HuH-7 (cell line): ENCODE data around the gene PRKN.
A peak's percentile ranks its signal among the peaks of the same experiment; 100 is the strongest.
"Not testable (repeated sequence)": the region's sequence is repeated elsewhere in the genome, so short reads cannot be mapped to it uniquely, and the experiment has no call there.

Source experiments
- DNase-seq: peaks from one replicate; pipeline ENCODE4 v3.0.0; 2011; ENCODE audit warnings: low spot score

The PRKN gene

GRCh38 chr6:162710936-162711335, 16.6 kb downstream of the PRKN start:
- no peak for DNase-seq

DNA sequence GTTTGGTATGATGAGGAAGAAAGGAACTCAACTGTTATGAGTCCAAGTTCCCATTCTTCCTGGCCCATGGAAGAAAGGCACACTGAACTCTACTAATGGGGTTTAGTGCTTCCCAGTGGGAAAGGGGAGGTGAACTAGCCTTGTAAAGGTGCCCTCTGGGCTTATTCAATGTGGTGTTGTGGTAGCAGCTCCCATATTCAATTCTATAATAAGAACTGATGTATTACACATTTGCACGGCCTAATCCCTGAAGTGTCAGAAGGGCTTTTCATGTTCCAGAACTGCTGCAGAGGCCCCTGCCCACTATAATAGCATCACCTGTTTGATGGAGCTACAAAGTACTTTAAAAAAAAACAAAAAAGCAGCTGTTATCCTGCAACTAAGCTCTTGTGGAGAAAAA, 17.1 kb downstream of the PRKN start:
- DNase-seq: no peak

- DNase-seq: no peak
Observed at GRCh38 chr6:162709431-162709830, 18.1 kb downstream of the PRKN start.

- DNase-seq: no peak
Observed at GRCh38 chr6:162708971-162709370, 18.6 kb downstream of the PRKN start.

GRCh38 chr6:162706232-162706631, 21.3 kb downstream of the PRKN start:
- DNase-seq: no peak

DNA sequence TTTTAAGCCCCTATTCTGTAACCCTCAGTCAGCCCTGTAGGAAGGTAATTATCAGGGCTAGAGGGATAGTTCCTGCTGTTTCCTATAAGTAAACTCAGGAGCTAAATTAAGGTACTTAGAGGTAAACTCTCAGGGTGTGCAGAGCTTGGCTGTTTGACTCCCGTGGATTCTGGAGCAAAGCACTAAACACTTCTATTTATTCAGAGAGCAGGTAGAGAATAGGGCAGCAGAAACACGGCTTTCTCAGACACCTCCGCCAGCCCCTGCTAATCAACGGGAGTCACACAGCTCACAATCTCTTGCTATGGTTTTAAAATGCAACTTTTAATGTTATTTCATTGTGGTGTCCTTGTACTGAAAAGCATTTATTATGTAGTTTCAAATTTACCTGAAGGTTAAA, 21.8 kb downstream of the PRKN start:
- no peak for DNase-seq

GRCh38 chr6:162704001-162704400, 23.6 kb downstream of the PRKN start:
- DNase-seq: no peak

DNA sequence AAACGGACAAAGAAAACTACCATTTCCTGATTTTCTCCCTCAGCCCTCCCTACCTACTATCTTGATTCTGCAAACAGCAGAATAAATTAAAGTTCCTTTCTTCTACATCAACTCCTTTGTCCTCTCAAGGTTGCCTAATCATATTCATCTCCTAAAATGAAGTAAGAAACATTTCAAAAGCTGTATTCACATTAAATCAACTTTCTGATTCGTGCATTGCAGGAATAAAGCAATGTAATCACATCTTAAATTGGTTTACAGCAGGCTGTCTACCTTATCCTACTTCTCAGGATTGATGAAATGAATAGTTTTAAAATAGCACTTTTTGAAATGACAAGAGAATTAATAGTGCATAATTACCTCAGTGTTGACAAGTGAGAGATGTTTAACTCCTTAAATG, 25.1 kb downstream of the PRKN start:
- no peak for DNase-seq

GRCh38 chr6:162701551-162701950, 26.0 kb downstream of the PRKN start:
- DNase-seq: no peak

- DNase-seq: no peak
Observed at GRCh38 chr6:162700966-162701365, 26.6 kb downstream of the PRKN start.

GRCh38 chr6:162699961-162700360, 27.6 kb downstream of the PRKN start:
- DNase-seq: no peak

DNA sequence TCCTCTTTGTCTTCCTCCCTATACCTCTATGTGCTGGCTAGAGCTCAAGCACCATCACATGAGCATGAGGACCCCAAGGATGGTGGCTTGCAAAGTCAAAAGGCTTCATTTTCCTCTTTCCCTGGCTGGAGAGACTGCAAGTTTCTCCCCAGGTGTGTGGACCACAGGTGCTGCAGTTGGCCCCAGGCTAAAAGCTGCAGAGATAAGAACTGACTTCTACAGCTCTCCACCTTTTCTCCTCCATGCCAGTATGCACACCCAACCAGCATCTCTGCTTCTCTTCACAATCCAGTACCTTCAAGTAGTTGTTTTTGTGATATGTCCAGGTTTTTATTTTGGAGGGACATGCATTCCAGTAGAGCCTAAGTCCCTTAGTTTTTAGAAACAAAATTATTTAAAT, 29.1 kb downstream of the PRKN start:
- DNase-seq: no peak

DNA sequence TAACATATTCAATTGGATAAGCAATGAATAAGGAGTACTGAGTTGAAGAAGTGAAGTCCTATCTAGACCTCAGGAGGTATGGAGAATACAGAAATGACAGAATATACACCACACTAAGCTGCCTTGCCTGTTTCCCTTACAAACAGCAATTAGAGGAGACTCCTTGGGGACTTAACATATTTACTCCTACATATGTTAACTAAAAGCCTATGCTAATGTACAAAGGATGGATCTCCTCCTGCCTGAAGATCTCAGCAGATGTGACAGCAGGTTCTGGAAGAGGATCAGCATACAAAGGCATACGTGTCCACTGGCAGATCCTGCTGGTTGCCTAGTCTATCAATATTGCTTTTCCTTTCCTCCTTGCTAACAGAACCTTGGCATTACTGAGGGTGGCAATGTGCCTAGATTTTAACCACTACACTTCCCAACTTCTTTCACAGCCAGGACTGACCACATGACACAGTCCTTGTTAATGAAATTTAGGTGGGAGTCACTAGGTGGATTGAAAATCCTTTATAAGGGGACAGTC, 29.6 kb downstream of the PRKN start:
- DNase-seq: no peak

GRCh38 chr6:162690158-162690557, 37.4 kb downstream of the PRKN start:
- no peak for DNase-seq

GRCh38 chr6:162688751-162689345, 38.7 kb downstream of the PRKN start:
- no peak for DNase-seq

DNA sequence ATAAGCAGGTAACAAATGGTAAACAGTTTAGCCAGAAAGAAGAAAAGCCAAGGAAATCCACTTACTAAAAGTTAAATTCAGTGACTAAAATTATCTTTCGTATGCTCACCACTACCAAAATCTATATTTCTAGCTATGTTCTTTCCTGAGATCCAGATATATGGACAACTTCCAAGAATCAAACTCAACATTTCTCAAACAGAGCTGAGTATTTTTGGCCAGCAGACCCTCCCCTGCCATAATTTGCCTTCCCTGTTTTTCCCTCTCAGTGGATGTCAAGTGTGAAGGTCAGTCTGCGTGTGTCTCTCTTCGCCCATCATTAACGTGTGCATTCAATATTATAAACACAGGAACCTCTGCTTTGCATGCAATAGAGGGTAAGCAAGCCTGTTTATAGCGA, 42.0 kb downstream of the PRKN start:
- DNase-seq: no peak

DNA sequence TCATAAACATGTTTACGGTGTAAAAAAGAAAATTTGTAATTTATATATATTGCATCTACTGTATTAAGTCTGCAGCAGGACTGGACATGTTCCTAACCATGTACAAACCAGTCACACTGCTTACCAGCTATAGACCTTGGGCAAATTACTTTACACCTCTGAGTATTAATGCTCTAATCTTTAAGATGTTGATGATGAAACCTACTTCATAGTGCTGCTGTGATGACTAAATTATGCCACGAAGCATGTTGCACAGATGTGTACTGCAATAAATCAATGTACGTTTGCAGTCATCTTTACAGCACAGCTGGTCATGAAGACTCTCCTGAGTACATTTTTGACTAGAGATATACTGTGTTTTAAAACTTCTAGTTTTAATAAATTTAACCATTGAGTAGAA, 42.6 kb downstream of the PRKN start:
- no peak for DNase-seq

GRCh38 chr6:162684052-162684451, 43.5 kb downstream of the PRKN start:
- no peak for DNase-seq

DNA sequence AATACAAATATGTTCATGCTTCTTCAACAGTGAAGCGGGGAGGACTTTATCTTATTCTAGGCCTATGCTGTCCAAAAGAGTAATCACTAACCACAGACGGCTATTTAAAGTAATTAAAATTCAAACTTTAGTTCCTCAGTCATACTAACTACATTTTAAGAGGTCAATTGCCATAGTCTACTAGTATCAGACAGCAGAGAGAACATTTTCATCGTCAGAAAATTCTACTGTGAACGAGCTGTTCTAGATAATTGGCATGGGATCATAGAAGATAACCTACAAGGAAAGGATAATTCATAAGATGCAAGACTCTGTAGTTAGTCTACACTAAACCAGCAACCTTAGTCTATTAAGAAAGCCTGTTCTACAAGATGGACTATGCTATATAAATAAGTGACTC, 44.4 kb downstream of the PRKN start:
- no peak for DNase-seq

DNA sequence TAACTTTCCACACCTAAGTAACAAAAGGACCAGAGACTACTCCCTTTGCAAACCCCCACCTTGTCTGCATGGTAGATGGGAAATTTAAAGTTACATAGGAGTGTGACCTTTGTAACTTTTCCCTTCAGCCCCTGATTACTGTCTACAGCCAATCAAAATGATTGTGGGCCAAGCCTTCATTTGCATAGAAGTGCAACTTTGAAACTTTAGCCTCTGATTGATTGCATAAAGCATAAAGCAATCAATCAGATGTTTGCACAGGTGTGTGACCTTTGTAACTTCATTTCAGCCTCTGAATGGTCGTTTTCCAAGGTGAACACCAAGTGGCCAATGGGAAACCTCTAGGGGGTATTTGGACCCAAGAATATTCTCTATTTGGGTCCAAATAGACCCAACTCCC, 46.1 kb downstream of the PRKN start:
- DNase-seq: peak; percentile 64

- DNase-seq: no peak
Observed at GRCh38 chr6:162680871-162681270, 46.7 kb downstream of the PRKN start.

DNA sequence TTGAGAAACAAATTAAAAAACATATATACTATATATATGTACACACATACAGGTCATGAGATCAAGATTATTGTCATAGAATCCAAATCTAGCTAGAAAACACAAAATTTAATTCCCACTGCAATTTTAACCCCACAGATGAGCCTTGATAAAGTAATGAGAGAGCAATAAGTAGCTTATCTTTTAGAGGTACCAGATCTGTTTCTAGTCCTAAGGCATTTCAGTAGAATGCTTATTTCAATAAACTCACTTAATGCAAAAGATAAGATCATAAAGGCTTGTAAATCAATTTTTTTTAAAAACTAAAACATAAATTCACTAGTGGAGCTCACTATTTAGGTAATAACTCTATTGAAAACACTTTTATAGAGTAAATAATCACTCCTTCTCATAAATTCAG, 47.2 kb downstream of the PRKN start:
- no peak for DNase-seq

DNA sequence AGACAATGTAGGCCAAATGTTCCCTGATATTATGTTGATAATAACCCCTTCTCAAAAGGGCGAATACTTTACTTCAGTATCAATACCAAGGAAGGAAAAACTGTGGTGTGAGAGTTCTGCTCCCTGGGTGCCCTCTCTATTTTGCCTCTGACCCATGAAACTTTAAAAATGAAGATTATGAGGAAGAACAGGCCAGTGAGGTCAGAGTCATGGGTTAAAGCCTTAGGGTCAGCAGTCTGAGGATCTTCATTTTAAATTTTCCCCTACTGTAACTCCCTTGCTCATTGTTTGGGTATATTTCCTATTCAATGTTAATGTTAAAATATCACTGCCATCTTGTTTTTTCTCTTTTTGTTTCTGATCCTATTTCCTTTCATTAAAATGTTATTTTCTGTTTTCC, 47.9 kb downstream of the PRKN start:
- no peak for DNase-seq

GRCh38 chr6:162678896-162679295, 48.7 kb downstream of the PRKN start:
- DNase-seq: not testable (repeated sequence)

- no peak for DNase-seq
Observed at GRCh38 chr6:162675503-162675902, 52.1 kb downstream of the PRKN start.
